GM19351 (cell line): ENCODE results near the gene ADGRL1.
"Not testable (repeated sequence)": the region's sequence is repeated elsewhere in the genome, so short reads cannot be mapped to it uniquely, and the experiment has no call there.

Source experiments
- ATAC-seq: cut with Tn5 transposase; IDR thresholded peaks from one replicate; pipeline ENCODE4 v1.9.1; 2021; ENCODE audit warnings: mild to moderate bottlenecking, moderate library complexity; ENCODE audit not compliant: unreplicated experiment

ADGRL1 gene

GRCh38 chr19:14221345-14221744 lies 15.4 kb upstream of the ADGRL1 start:
- not testable (repeated sequence) for ATAC-seq

- no peak for ATAC-seq
These were observed 12.8 kb upstream of the ADGRL1 start for GRCh38 chr19:14218620-14219330.

DNA sequence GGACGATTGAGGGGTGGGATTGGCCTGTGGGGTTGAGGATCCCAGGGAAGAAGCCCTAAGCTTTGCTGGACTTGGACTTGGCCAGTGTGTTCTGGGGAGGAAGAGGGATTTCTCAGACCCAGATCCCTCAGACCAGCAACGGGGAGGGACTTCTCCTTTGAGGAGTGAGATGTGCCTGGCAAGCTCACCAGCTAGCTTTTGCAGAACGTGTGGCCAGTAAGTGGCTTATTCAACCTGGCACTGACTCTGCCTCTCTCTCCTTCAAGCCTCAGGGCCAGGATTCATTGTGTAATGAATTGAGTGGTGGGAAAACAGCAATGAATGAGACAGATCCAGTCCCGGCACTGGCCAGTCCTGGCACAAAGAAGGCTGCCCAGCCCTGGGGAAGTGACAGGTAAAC lies 11.9 kb upstream of the ADGRL1 start:
- ATAC-seq, result not testable (repeated sequence)

DNA sequence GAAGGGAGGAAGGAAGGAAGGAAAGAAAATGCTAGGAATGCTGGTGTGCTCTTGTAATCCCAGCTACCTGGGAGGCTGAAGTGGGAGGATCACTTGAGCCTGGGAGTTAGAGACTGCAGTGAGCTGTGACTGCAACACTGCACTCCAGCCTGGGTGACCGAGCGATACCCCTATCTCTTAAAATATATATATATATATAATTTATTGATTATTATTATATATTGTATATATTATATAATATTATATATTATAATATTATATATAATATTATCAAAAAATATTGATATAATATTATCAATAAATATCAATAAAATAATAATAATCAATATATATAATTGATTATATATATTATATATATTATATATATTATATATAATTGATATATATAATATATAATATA lies 8.6 kb upstream of the ADGRL1 start:
- no peak for ATAC-seq

DNA sequence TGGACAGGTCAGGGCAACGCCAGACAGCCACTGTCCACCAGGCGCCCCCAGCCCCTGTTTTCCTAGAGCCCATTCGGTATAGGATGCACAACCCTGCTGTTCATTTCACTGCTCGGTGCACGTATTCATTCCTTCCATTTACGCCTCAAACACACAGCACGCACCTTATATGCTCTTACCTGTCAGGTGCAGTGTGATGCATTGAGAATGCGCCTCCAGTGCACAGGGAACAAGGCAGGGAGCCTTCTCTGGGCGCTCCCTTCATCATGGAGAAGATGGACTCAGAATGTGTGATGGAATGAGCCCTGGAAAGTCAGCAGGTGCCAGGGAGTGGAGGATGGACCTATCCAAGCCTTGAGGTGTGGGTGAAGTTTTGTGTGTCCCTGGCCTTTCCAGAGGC lies 4.2 kb upstream of the ADGRL1 start:
- ATAC-seq, result not testable (repeated sequence)

- ATAC-seq, result not testable (repeated sequence)
These were observed 3.4 kb upstream of the ADGRL1 start for GRCh38 chr19:14209401-14209800.

- ATAC-seq, result not testable (repeated sequence)
These were observed 2.5 kb upstream of the ADGRL1 start for GRCh38 chr19:14208496-14208895.

DNA sequence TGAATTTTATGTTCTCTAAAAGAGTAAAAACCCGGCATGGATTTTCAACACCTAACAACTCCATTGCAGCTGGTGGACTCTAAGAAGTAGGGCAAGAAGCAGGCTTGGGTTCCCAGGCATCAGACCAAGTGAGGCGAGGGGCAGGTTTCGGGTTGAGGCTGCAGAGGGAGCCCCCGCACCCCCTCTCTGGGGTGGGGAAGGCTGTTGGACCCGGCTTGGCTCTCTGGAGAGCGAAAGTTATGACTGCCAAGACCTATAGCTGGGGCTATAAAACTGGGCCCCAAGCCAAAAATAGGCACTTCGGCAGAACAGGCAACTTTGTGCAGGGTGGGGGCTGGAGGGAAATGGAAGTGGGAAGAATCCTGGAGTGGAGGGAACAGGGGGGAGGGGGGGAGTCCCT lies 1.8 kb upstream of the ADGRL1 start:
- not testable (repeated sequence) for ATAC-seq

DNA sequence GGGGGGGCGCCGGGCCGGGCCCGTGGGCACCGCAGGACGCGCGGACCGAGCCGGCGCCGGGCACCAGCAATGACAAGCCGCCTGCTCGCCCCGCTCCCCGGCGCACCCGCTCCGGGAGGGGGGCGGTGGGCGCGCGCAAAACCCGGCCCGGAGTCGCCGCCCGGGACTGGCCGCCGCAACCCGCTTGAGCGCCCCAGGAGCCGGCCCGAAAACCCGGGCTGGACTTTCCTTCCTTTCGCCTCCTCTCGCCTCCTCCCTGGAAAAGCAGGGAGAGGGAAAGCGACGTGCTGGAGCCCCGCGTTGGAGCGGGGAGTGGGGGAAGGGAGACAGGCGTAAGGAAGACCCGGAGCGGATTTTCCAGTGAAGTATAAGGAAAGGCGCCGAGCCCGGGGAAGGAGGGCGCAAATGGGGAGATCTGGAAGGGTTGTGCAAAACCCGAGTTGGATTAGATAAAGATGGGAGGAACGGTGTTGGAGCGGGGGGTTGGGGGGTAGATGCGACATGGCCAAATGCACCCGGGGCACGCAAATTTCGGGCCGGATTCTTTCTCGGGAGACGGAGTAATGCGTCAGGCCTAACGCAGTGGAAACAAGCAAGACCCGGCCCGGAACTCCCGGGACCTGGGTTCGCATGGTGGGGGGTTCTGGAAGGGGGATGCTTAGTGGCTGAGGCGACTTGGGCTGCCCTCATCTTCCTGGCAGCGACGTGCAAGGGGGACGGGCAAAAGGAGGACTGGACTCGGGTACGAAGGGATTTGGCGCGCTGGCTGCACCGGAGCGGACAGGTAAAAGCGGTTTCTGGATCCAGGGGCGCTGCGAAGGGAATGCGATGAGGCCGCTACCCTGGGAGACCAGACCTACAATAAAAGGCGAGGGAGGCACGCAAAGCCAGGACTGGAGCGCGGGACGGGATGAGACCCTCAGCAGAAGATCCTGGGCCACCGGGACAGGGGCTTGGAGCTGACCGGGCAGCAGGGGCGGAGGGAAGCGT lies 1.1 kb upstream of the ADGRL1 start:
- ATAC-seq, result not testable (repeated sequence)

GRCh38 chr19:14206308-14206707 lies 339 bp upstream of the ADGRL1 start:
- not testable (repeated sequence) for ATAC-seq

DNA sequence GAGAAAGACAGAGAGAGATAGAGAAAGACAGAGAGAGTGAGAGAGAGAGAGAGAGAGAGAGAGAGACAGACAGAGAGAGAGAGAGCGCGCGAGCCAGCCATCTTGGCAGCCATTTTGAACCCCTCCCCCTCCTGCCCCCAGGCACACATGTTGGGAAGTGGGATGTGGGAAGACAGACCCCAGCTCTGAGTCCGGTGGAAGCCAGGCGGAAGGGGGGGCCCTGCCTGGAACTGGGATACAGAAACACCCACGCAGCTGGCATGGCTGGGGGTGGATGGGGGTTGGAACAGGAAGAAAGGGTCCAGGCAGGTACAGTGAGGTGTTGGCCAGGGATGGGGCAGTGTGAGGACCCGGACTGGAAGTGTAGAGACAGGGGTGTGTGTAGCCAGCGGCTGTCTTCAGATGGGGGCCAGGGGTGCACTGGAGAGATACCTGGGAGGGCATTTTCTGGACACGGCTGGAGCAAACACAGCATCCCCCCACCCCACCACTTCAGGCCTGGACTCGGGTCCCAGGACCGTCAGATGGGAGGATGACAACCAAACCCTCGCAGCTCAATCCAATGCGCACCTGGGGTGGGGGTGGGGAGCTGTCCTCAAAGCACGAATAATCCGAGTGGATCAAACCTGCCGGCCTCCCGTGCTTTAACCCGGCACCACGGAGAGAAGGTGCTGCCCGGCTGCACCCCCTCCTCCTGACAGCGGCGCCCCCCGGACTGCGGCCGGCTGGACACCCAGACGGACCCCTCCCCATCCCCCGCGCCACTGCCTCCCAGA lies 1.1 kb downstream of the ADGRL1 start:
- ATAC-seq, result not testable (repeated sequence)

DNA sequence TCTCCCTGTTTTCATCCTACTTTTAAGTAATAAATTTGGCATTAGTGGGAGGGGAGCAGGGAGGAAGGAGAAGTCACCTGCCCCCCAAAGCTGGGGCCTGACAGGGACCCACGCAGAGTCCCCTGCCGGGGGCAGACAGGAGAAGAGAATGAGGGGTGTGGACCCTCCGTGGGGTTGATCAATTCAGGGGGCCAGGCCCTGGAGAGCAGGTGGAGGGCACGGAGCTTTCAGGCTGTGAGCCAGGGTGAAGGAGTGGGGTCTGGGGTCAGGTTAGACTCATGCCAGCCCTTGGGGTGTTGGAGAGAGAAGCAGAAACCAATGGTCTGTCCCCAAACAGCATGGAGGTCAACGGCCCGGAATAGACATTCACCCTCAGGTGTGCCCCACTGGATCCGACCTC lies 1.8 kb downstream of the ADGRL1 start:
- not testable (repeated sequence) for ATAC-seq

GRCh38 chr19:14203788-14204187 lies 2.2 kb downstream of the ADGRL1 start:
- not testable (repeated sequence) for ATAC-seq

- ATAC-seq, result no peak
These were observed 2.8 kb downstream of the ADGRL1 start for GRCh38 chr19:14203177-14203576.

- ATAC-seq, result not testable (repeated sequence)
These were observed 4.5 kb downstream of the ADGRL1 start for GRCh38 chr19:14201481-14201880.

GRCh38 chr19:14200147-14200841 lies 5.7 kb downstream of the ADGRL1 start:
- ATAC-seq, result not testable (repeated sequence)

DNA sequence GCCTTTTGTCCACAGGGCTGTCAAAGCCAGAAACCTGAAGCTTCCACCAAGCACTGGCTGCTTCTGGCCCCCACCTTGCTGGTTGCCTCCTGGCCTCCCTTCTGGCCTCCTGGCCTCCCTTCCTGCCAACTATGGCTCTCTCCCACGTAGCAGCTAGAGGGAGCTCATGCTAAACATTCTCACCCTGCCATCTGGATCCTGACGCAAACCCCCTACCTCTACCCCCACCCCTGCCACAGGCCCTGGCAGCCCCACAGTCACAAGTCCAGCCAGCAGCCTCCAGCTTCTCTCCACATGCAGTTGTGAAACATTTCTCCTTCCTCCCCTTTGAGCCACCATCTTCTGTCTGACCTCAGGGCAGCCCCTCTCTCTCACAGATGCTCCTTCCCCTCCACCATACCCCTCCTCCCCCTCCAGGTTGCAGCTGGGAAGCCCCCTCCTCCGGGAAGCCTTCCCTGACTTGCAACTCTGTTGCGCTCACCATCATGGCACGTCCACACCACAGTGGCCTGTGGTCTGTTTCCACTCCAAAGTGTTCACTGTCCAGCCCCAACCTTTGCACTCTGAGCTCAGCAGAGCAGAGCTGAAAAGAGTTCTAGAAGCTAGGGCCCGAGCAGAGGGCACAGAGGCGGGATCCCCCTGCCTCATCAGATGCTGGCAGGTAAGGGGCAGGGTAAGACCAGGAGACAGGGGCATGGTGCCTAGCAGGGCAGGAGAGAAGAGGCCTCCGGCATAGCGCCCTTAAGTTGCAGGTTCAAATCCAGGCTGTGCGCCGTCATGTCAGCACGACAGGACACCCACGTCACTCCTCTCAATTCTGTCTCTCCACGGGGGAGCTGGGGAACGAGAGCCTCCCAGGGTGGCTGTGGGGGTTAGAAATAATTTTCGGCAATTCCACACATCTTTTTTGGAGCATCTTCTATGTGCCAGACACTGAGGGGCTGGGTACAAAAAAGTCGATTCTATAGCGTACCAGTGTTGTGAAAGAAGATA lies 7.3 kb downstream of the ADGRL1 start:
- ATAC-seq, result no peak

DNA sequence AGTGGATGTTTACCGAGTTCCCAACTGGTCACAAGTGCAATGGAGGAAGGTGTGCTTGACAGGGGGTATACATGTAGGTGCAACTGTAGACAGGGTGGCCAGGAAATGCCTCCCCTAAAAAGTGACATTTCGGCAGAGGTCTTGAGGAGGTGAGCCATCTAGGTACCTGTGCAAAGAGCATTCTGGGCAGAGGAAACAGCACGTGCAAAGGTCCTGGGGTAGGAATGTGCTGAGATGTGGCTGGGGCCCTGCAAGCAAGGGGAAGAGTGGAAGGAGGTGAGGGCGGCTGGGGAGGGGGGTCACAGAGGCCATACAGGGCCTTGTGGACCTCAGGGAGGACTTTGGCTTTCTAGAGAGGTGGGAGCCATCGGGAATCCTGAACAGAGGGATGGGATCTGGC lies 8.1 kb downstream of the ADGRL1 start:
- no peak for ATAC-seq

DNA sequence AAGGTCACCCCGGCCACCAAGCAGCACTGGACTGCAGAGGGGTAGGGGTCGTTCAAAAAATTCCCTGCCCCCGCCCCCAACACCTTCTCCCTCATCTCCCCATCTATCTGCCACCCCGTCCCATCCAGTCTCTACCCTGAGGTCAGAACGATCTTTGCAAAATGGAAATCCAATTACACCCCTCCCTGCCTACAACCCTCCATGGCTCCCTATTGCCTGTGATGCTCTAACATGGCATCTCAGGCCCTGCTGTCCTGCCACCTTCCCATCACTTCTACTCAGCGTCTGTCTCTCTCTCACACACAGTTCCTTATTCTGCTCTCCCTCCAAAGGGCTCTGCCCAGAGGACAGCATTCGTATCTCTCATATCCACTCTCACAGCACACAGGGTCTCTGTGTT lies 8.7 kb downstream of the ADGRL1 start:
- not testable (repeated sequence) for ATAC-seq
